Cardiac muscle cell (in vitro differentiated cells and primary cell): ENCODE results near the gene ARHGEF16. TPM values are rescaled to one million over a fixed set of nuclear protein-coding genes. Genes with fewer than 3 reads are reported as not detected.

Experiments used
- DNase-seq, 2 donors: peaks; one replicate each; pipeline versions ENCODE4 v3.0.0 to v3.0.0-alpha.2; 2010 to 2017; ENCODE audit warnings: low read depth in 1 of 2, low spot score in 1 of 2
- H3K27ac ChIP-seq: fragments of 200-600 bp; sonication (generic); 2 replicates; pipeline ENCODE4 v1.5.1; 2016
- H3K27me3 ChIP-seq: fragments of 200-600 bp; sonication (generic); 2 replicates; pipeline ENCODE4 v1.6.0; 2016; ENCODE audit warnings: control low read depth
- H3K36me3 ChIP-seq: fragments of 200-600 bp; sonication (generic); 2 replicates; pipeline ENCODE4 v1.5.1; 2016; ENCODE audit warnings: control low read depth
- H3K4me1 ChIP-seq: fragments of 200-600 bp; sonication (generic); 2 replicates; pipeline ENCODE4 v1.8.1; 2017; ENCODE audit warnings: low read depth, mild to moderate bottlenecking, mixed run types
- H3K4me3 ChIP-seq: fragments of 200-600 bp; sonication (generic); 2 replicates; pipeline ENCODE4 v1.5.1; 2016; ENCODE audit warnings: mild to moderate bottlenecking
- H3K9me3 ChIP-seq: fragments of 200-600 bp; sonication (generic); 2 replicates; pipeline ENCODE4 v1.5.1; 2017; ENCODE audit warnings: low read depth, mild to moderate bottlenecking, control low read depth
- polyA plus RNA-seq: library from polyadenylated mRNA; unstranded; fragments of >200 nt; fragmentation: Nextera tagmentation; extraction: Ambion mirVana; gene quantifications from 2 replicates; pipeline ENCODE4 v1.2.1, GENCODE V29; 2016
- total RNA-seq: library from RNA; depleted of rRNA; stranded (reverse); fragments of >200 nt; gene quantifications from 2 replicates; pipeline ENCODE4 v1.2.3, GENCODE V29; 2016
- TF ChIP-seq, protein P1 (sequence below): IDR thresholded peaks from 2 replicates; pipeline ENCODE4 v1.5.1; 2012; ENCODE audit warnings: low read depth, mild to moderate bottlenecking, low read length

The ARHGEF16 gene
- total and polyA plus RNA-seq, 2 experiments from 2014 or later = 6.0 to 11.8 TPM

DNA sequence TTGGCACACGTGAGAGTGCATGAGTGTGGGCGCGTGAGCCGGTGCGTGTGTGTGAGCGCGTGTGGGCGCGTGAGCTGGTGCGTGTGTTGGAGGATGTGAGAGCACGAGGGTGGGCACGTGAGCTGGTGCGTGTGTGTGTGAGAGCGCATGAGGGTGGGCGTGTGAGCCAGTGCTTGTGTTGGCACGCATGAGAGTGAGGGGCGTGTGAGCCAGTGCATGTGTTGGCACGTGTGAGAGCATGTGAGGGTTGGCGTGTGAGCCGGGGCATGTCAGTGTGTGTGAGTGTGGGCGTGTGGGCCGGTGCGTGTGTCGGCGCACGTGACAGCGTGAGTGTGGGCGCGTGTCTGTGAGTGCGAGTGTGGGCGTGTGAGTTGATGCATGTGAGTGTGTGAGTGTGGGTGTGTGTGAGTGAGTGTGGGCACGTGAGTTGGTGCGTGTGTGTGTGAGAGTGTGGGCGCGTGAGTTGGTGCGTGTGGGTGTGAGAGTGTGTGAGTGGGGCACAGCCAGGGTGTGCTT is 45.7 kb upstream of the ARHGEF16 start:
- H3K27ac ChIP-seq = no peak overlapping the region
- H3K27me3 ChIP-seq = no peaks in the 10 kb centered on the region
- peaks cover 24% of the 10 kb centered on the region for H3K36me3 ChIP-seq
- H3K9me3 ChIP-seq = no peaks in the 10 kb centered on the region
- no peak for DNase-seq
- TF ChIP-seq, protein P1, sequence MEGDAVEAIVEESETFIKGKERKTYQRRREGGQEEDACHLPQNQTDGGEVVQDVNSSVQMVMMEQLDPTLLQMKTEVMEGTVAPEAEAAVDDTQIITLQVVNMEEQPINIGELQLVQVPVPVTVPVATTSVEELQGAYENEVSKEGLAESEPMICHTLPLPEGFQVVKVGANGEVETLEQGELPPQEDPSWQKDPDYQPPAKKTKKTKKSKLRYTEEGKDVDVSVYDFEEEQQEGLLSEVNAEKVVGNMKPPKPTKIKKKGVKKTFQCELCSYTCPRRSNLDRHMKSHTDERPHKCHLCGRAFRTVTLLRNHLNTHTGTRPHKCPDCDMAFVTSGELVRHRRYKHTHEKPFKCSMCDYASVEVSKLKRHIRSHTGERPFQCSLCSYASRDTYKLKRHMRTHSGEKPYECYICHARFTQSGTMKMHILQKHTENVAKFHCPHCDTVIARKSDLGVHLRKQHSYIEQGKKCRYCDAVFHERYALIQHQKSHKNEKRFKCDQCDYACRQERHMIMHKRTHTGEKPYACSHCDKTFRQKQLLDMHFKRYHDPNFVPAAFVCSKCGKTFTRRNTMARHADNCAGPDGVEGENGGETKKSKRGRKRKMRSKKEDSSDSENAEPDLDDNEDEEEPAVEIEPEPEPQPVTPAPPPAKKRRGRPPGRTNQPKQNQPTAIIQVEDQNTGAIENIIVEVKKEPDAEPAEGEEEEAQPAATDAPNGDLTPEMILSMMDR = no peak
- no peak overlapping the region for H3K4me3 ChIP-seq
- H3K4me1 ChIP-seq = no peaks in the 10 kb centered on the region

- Histone ChIP-seq H3K36me3 (peaks cover 21% of the 10 kb centered on the region), H3K4me1 (no peaks in the 10 kb centered on the region), H3K27me3 (no peaks in the 10 kb centered on the region), H3K27ac (peak overlapping the region; percentile 57), H3K4me3 (no peak overlapping the region), H3K9me3 (no peaks in the 10 kb centered on the region)
- no peak for DNase-seq
- TF ChIP-seq, protein P1 = no peak
These were observed 44.9 kb upstream of the ARHGEF16 start for GRCh38 chr1:3409366-3410141.

DNA sequence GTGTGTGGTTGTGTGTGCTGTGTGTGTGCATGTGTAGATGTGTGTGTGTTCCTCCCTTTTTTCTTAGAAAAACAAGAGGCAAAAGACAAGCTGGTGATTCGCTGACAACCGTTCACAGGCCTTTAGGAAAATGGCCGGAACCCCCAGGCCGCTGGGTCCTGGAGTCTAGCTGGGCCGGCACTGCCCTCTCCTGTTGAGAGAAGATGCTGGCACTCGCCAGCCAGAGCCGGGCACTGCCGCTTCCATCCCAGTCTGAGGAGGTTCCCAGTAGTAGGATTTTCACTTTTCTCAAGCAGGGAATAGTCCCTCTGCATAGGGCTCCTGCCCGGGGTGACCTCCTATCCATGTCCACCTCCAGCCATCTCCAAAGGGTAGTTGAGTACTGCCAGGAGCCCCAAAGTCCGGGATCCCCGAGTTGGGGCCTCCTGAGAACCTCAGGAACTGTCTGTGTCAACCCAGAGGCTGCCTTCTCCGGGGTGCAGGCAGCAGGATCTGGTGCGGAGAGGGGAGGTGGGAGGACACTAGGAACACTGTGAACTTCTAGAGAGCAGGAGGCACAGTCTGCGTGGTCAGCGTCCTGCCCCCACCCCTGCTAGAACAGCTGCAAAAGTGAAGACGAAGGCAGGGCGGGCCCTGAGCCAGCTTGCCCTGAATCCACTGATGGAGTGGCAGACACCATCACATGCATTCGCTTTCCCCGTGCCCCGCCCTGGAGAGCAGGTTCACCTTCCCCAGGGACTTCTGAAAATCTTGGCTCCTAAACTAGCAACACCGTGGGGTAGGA is 44.1 kb upstream of the ARHGEF16 start:
- TF ChIP-seq, protein P1 = peak; percentile 58
- DNase-seq = peak; percentile 57 to 77
- H3K27me3 ChIP-seq = no peaks in the 10 kb centered on the region
- H3K4me3 ChIP-seq = no peak overlapping the region
- H3K9me3 ChIP-seq = no peaks in the 10 kb centered on the region
- peak overlapping the region; percentile 57 for H3K27ac ChIP-seq
- H3K4me1 ChIP-seq = no peaks in the 10 kb centered on the region
- peaks cover 14% of the 10 kb centered on the region for H3K36me3 ChIP-seq

DNA sequence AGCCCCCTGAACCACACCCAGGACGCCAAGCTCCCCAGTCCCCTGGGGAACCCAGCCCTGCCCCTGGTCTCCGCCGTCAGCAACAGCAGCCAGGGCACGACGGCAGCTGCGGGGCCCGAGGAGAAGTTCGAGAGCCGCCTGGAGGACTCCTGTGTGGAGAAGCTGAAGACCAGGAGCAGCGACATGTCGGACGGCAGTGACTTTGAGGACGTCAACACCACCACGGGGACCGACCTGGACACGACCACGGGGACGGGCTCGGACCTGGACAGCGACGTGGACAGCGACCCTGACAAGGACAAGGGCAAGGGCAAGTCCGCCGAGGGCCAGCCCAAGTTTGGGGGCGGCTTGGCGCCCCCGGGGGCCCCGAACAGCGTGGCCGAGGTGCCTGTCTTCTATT is 42.7 kb upstream of the ARHGEF16 start:
- no peak overlapping the region for H3K27ac ChIP-seq
- H3K4me1 ChIP-seq = no peaks in the 10 kb centered on the region
- no peaks in the 10 kb centered on the region for H3K9me3 ChIP-seq
- H3K27me3 ChIP-seq = no peaks in the 10 kb centered on the region
- TF ChIP-seq, protein P1 = no peak
- DNase-seq = no peak
- peaks cover 8% of the 10 kb centered on the region for H3K36me3 ChIP-seq
- H3K4me3 ChIP-seq = no peak overlapping the region

DNA sequence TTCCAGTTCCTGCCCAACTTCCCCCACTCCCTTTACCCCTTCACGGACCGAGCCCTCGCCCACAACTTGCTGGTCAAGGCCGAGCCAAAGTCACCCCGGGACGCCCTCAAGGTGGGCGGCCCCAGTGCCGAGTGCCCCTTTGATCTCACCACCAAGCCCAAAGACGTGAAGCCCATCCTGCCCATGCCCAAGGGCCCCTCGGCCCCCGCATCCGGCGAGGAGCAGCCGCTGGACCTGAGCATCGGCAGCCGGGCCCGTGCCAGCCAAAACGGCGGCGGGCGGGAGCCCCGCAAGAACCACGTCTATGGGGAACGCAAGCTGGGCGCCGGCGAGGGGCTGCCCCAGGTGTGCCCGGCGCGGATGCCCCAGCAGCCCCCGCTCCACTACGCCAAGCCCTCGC is 42.1 kb upstream of the ARHGEF16 start:
- no peak overlapping the region for H3K27ac ChIP-seq
- no peaks in the 10 kb centered on the region for H3K9me3 ChIP-seq
- peaks cover 3% of the 10 kb centered on the region for H3K36me3 ChIP-seq
- no peaks in the 10 kb centered on the region for H3K27me3 ChIP-seq
- no peak overlapping the region for H3K4me3 ChIP-seq
- TF ChIP-seq, protein P1 = no peak
- no peaks in the 10 kb centered on the region for H3K4me1 ChIP-seq
- no peak for DNase-seq
